H9 (cell line): ENCODE results near the gene SPTSSA. TPM values are rescaled to one million over a fixed set of nuclear protein-coding genes. Genes with fewer than 3 reads are reported as not detected.

Experiments used
- DNase-seq: peaks from one replicate; pipeline ENCODE4 v3.0.0-alpha.2; 2017
- H2AFZ ChIP-seq: one replicate; pipeline ENCODE4 v1.6.1; 2013; ENCODE audit warnings: mild to moderate bottlenecking, low read length, control low read depth, moderate library complexity
- H2AK5ac ChIP-seq: 2 replicates; pipeline ENCODE4 v1.6.1; 2013; ENCODE audit warnings: low read length, control low read depth, mixed read lengths; ENCODE audit not compliant: insufficient read length
- H2BK120ac ChIP-seq: one replicate; pipeline ENCODE4 v1.6.1; 2013; ENCODE audit warnings: low read depth, mild to moderate bottlenecking, low read length, control low read depth, inconsistent platforms; ENCODE audit not compliant: poor library complexity, severe bottlenecking
- H2BK12ac ChIP-seq: 2 replicates; pipeline ENCODE4 v1.6.1; 2013; ENCODE audit warnings: low read length, control low read depth, mixed read lengths, low read depth; ENCODE audit not compliant: insufficient read length
- H2BK15ac ChIP-seq: 2 replicates; pipeline ENCODE4 v1.6.1; 2013; ENCODE audit warnings: low read depth, low read length, control low read depth
- H2BK20ac ChIP-seq: one replicate; pipeline ENCODE4 v1.6.1; 2013; ENCODE audit warnings: low read depth, mild to moderate bottlenecking, low read length, control low read depth, inconsistent platforms; ENCODE audit not compliant: poor library complexity, severe bottlenecking
- H2BK5ac ChIP-seq: 2 replicates; pipeline ENCODE4 v1.6.1; 2013; ENCODE audit warnings: low read length, control low read depth, mixed read lengths; ENCODE audit not compliant: insufficient read length
- H3K14ac ChIP-seq: 2 replicates; pipeline ENCODE4 v1.6.1; 2013; ENCODE audit warnings: low read length, control low read depth; ENCODE audit not compliant: insufficient read depth
- H3K18ac ChIP-seq: 2 replicates; pipeline ENCODE4 v1.6.1; 2013; ENCODE audit warnings: low read depth, mild to moderate bottlenecking, mixed read lengths, low read length, control low read depth; ENCODE audit not compliant: insufficient read length
- H3K23ac ChIP-seq: 2 replicates; pipeline ENCODE4 v1.6.1; 2013; ENCODE audit warnings: low read length, control low read depth, mixed read lengths, low read depth; ENCODE audit not compliant: insufficient read length
- H3K23me2 ChIP-seq: 2 replicates; pipeline ENCODE4 v1.6.1; 2013; ENCODE audit warnings: low read depth, mild to moderate bottlenecking, mixed read lengths, low read length, control low read depth; ENCODE audit not compliant: insufficient read length, poor library complexity, severe bottlenecking
- H3K27ac ChIP-seq: 2 replicates; pipeline ENCODE4 v1.5.1; 2013; ENCODE audit warnings: low read length, control low read depth, mixed read lengths, low read depth; ENCODE audit not compliant: insufficient read length
- H3K27me3 ChIP-seq: 2 replicates; pipeline ENCODE4 v1.6.1; 2013; ENCODE audit warnings: low read length, control low read depth, inconsistent platforms; ENCODE audit not compliant: insufficient read depth
- H3K4ac ChIP-seq: 2 replicates; pipeline ENCODE4 v1.6.1; 2013; ENCODE audit warnings: low read depth, mild to moderate bottlenecking, control low read depth, inconsistent platforms, low read length, moderate library complexity
- H3K4me1 ChIP-seq: 2 replicates; pipeline ENCODE4 v1.6.1; 2013; ENCODE audit warnings: low read length, control low read depth, inconsistent platforms; ENCODE audit not compliant: insufficient read depth
- H3K4me2 ChIP-seq: 2 replicates; pipeline ENCODE4 v1.6.1; 2013; ENCODE audit warnings: low read length, control low read depth, mixed read lengths; ENCODE audit not compliant: insufficient read length, insufficient read depth
- H3K56ac ChIP-seq: 2 replicates; pipeline ENCODE4 v1.6.1; 2013; ENCODE audit warnings: low read depth, mild to moderate bottlenecking, mixed read lengths, low read length, control low read depth; ENCODE audit not compliant: insufficient read length
- H3K79me1 ChIP-seq: 2 replicates; pipeline ENCODE4 v1.6.1; 2013; ENCODE audit warnings: low read depth, mild to moderate bottlenecking, moderate library complexity, low read length, control low read depth, inconsistent platforms; ENCODE audit not compliant: insufficient read depth, poor library complexity, severe bottlenecking
- H3K79me2 ChIP-seq: 2 replicates; pipeline ENCODE4 v1.6.1; 2013; ENCODE audit warnings: low read length, control low read depth, inconsistent platforms; ENCODE audit not compliant: insufficient read depth
- H3K9ac ChIP-seq: 2 replicates; pipeline ENCODE4 v1.6.1; 2013; ENCODE audit warnings: low read length, control low read depth, mixed read lengths; ENCODE audit not compliant: insufficient read length; ENCODE audit errors: extremely low read depth
- H3K9me3 ChIP-seq: one replicate; pipeline ENCODE4 v1.6.1; 2013; ENCODE audit warnings: low read depth, low read length, inconsistent platforms; ENCODE audit not compliant: control insufficient read depth
- H3T11ph ChIP-seq: one replicate; pipeline ENCODE4 v1.6.1; 2013; ENCODE audit warnings: mild to moderate bottlenecking, low read length, control low read depth, inconsistent platforms
- H4K20me1 ChIP-seq: one replicate; pipeline ENCODE4 v1.6.1; 2013; ENCODE audit not compliant: control insufficient read depth, insufficient read length, insufficient read depth
- H4K5ac ChIP-seq: 2 replicates; pipeline ENCODE4 v1.6.1; 2013; ENCODE audit warnings: low read depth, mild to moderate bottlenecking, mixed read lengths, low read length, control low read depth; ENCODE audit not compliant: insufficient read length
- H4K8ac ChIP-seq: replicated peaks from 2 replicates; pipeline ENCODE4 v1.6.1; 2013; ENCODE audit warnings: low read length, control low read depth, mixed read lengths, low read depth; ENCODE audit not compliant: insufficient read length
- H4K91ac ChIP-seq: 2 replicates; pipeline ENCODE4 v1.6.1; 2013; ENCODE audit warnings: low read depth, mild to moderate bottlenecking, moderate library complexity, mixed read lengths, low read length, control low read depth; ENCODE audit not compliant: insufficient read length
- H3K27ac Mint-ChIP-seq, 3 experiments: 2 replicates in 2 of 3; 3 replicates in 1 of 3; pipeline ENCODE4 v1.8.0; 2020 to 2021; ENCODE audit warnings: mixed read lengths in 3 of 3, mild to moderate bottlenecking in 1 of 3, moderate library complexity in 1 of 3
- H3K27me3 Mint-ChIP-seq: 2 replicates; pipeline ENCODE4 v1.8.0; 2021; ENCODE audit warnings: low read depth, mild to moderate bottlenecking, moderate library complexity, mixed read lengths
- H3K36me3 Mint-ChIP-seq, 3 experiments: 2 replicates in 2 of 3; 3 replicates in 1 of 3; pipeline ENCODE4 v1.8.0; 2020 to 2021; ENCODE audit warnings: low read depth in 3 of 3, mixed read lengths in 3 of 3; ENCODE audit not compliant: insufficient read depth in 1 of 3
- H3K4me1 Mint-ChIP-seq, 2 experiments: 2 replicates each; pipeline ENCODE4 v1.8.0; 2020; ENCODE audit warnings: mixed read lengths in 2 of 2
- H3K4me3 Mint-ChIP-seq, 2 experiments: 2 replicates in 1 of 2; 3 replicates in 1 of 2; pipeline ENCODE4 v1.8.0; 2020 to 2021; ENCODE audit warnings: mild to moderate bottlenecking in 2 of 2, mixed read lengths in 2 of 2, moderate library complexity in 1 of 2
- H3K9me3 Mint-ChIP-seq, 2 experiments: 2 replicates in 1 of 2; 3 replicates in 1 of 2; pipeline ENCODE4 v1.8.0; 2020; ENCODE audit warnings: mild to moderate bottlenecking in 2 of 2, mixed read lengths in 2 of 2, moderate library complexity in 1 of 2
- WGBS: extraction: QIAGEN DNeasy Blood & Tissue Kit; methylation state at CpG from one replicate; pipeline ENCODE4 v1.1.7; 2013; ENCODE audit warnings: missing lambda C conversion rate, low lambda C conversion rate, mixed read lengths; ENCODE audit not compliant: insufficient read length; ENCODE audit errors: extremely low coverage; 5-methylcytosine and 5-hydroxymethylcytosine counted together
- total RNA-seq: library from RNA; stranded (reverse); gene quantifications from 2 replicates; pipeline ENCODE4 v1.2.1, GENCODE V29; 2021
- TF ChIP-seq, protein P1 (sequence below): fragments of 200-600 bp; sonication (generic); conservative IDR thresholded peaks from 3 replicates; pipeline ENCODE4 v1.8.0; 2021; ENCODE audit warnings: antibody characterized with exemption, mild to moderate bottlenecking

SPTSSA gene
- total RNA-seq, 1 experiment from 2014 or later, result 23.3 TPM

DNA sequence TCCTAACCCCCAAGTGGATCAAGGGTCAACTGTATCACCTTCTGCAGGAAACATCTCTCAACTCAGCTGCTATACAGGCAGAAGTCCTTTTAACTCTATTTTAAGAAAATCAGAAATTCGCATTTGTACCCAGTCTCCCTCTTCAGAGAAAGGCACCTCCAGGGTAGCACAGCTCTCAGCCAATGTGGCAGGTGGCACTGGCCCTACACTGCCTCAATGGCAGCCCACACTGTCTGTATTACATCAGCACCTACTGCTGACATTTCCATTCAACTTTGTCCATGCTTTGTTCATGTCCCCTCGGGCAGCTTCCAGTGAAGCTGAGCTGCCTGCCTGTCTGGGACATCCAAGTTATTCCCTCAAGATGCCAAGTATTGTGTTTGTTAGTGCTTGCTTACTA is 8.8 kb downstream of the SPTSSA start:
- Histone ChIP-seq H3K79me2 (peaks cover 3% of the 10 kb centered on the region; the same call in 1 of the 2 replicates), H4K8ac (no peak overlapping the region), H3K27me3 (no peaks in the 10 kb centered on the region), H3K18ac (no peak overlapping the region), H3K23me2 (no peaks in the 10 kb centered on the region), H2BK15ac (no peak overlapping the region), H3K9ac (no peak overlapping the region), H4K91ac (no peak overlapping the region), H3K4me2 (no peak overlapping the region), H3K9me3 (no peaks in the 10 kb centered on the region), H3K56ac (no peak overlapping the region), H3K14ac (no peak overlapping the region), H2AK5ac (no peak overlapping the region), H3K4ac (no peak overlapping the region), H3K79me1 (peaks cover 6% of the 10 kb centered on the region), H2AFZ (no peak overlapping the region), H3K23ac (no peak overlapping the region), H2BK5ac (no peak overlapping the region), H3K27ac (no peak overlapping the region), H2BK20ac (no peak overlapping the region), H4K5ac (no peak overlapping the region), H2BK12ac (no peak overlapping the region), H3K4me1 (no peaks in the 10 kb centered on the region), H4K20me1 (no peaks in the 10 kb centered on the region), H2BK120ac (no peak overlapping the region), H3T11ph (no peak overlapping the region)
- Mint-ChIP-seq H3K36me3 (peaks cover 2 to 36% (median 14%) of the 10 kb centered on the region in 3 experiments; a peak in 5 of 7 replicates), H3K27me3 (no peaks in the 10 kb centered on the region), H3K4me3 (no peak overlapping the region), H3K4me1 (0 out of 4 replicates have a peak, but pooled peaks cover 0 to 2% of the 10 kb centered on the region in 2 experiments), H3K9me3 (no peaks in the 10 kb centered on the region), H3K27ac (0 out of 7 replicates have a peak overlapping the region, but pooled peaks of 1 of the 3 experiments have one; percentile 76)
- no peak for DNase-seq
- TF ChIP-seq, protein P1, sequence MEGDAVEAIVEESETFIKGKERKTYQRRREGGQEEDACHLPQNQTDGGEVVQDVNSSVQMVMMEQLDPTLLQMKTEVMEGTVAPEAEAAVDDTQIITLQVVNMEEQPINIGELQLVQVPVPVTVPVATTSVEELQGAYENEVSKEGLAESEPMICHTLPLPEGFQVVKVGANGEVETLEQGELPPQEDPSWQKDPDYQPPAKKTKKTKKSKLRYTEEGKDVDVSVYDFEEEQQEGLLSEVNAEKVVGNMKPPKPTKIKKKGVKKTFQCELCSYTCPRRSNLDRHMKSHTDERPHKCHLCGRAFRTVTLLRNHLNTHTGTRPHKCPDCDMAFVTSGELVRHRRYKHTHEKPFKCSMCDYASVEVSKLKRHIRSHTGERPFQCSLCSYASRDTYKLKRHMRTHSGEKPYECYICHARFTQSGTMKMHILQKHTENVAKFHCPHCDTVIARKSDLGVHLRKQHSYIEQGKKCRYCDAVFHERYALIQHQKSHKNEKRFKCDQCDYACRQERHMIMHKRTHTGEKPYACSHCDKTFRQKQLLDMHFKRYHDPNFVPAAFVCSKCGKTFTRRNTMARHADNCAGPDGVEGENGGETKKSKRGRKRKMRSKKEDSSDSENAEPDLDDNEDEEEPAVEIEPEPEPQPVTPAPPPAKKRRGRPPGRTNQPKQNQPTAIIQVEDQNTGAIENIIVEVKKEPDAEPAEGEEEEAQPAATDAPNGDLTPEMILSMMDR, result no peak
- no CpG with 5 or more reads among the region's 2 CpGs for WGBS
